HG03045 (cell line): ENCODE results near the gene TKFC.
"Not testable (repeated sequence)": the region's sequence is repeated elsewhere in the genome, so short reads cannot be mapped to it uniquely, and the experiment has no call there.

ENCODE experiments used
- ATAC-seq: cut with Tn5 transposase; IDR thresholded peaks from one replicate; pipeline ENCODE4 v1.9.1; 2021; ENCODE audit warnings: mild to moderate bottlenecking, moderate library complexity; ENCODE audit not compliant: unreplicated experiment

TKFC gene

DNA sequence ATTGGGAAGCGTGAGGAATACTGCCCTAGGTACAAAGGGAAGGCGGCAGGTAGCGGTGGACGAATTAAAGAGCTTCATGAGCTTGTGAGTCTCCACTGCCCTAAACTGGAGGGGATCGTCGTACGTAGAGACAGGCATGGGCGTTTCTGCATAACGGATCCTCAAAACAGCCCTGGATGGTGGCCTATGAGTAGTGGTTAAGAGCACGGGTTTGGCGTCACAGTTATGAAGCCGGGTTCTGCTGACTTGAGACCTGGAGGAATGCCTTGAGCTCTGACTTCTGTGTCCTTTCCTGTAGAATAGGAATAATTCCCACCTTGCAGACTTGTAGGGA, 29.5 kb downstream of the TKFC start:
- ATAC-seq = no peak

DNA sequence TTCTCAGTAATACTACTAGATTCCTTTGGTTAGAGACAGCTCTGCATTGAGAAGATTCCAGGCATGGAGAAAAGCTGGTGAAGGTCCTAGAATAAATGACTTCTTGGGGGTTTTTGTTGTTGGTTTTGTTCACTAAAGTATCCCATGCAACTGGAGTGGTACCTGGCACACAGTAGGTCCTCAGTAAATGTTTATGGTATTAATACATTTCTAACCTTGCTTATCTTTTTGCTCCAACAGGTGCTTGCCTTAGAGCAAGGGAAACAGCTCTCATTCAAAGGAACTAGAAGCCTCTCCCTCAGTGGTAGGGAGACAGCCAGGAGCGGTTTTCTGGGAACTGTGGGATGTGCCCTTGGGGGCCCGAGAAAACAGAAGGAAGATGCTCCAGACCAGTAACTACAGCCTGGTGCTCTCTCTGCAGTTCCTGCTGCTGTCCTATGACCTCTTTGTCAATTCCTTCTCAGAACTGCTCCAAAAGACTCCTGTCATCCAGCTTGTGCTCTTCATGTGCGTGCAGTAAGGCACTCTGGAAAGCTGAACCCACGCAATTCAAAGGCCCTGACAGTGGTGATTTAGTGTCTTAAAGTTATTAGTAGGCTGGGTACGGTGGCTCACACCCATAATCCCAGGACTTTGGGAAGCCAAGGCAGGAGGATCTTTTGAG, 31.1 kb downstream of the TKFC start:
- no peak for ATAC-seq

DNA sequence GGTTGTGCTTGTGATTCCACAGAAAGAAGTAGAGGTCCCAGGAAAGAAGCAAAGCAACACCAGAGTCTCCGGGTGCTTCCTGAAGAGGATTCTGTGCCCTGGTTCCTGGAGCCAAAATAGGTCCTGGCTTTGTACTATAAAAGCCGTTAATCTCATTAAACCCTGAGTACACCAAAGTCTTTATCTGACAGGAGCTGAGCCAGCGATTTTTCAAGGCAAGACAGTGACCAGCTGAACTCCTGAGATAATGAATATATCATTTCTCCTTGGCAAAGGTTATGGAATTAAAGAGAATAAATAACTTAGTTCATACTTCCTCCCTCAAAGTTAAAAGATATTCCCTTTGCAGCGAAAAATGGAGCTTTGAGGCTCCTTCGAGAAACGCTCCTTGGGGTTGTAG, 34.4 kb downstream of the TKFC start:
- ATAC-seq = no peak

DNA sequence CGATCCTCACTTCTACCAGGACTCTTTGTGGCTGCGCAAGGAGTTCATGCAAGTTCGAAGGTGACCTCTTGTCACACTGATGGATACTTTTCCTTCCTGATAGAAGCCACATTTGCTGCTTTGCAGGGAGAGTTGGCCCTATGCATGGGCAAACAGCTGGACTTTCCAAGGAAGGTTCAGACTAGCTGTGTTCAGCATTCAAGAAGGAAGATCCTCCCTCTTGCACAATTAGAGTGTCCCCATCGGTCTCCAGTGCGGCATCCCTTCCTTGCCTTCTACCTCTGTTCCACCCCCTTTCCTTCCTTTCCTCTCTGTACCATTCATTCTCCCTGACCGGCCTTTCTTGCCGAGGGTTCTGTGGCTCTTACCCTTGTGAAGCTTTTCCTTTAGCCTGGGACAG, 35.6 kb downstream of the TKFC start:
- ATAC-seq = no peak

DNA sequence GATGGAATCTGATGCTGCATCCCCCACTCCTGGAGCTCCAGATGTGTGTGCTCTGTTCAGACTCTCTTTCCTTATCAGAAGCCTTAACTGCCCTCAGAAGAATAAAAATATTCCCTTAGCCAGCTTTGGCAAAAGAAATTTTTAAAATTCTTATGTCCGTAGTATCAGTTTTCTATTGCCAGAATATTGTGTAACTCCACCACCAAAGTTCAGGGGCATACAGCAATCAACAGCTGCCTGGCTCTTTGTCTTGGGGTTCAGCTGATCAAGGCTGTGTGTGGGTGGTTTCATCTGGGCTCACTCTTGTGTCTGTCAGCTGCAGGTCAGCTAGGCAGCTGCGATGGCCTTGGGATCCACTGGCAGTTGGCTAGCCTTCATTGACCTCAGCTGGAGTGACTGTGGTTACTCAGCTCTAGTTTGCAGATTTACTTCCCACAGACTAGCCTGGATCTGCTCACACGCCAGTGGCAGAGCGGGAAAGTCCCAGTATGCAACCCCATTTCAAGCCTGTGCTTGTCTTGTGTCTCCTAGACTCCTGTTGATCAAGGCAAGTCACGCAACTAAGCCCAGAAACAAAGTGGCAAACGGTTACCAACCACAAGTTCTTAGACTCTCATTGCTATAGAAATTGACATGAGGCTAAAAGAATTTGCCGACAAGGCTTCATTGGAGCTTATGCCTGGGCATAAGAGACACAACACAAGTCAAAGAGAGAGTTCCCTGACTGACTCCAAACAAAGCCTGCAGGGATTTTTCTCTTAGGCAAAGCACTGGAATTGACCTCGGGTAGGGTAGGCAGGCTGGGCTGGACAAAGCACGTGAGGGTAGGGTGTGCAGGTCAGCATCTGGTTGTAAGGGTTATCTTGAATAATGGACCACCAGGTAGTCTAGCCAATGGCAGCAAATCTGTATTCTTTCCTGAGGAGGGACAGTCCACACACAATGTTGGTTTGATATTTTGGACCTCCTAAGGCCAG, 36.6 kb downstream of the TKFC start:
- peak; percentile 55 for ATAC-seq

DNA sequence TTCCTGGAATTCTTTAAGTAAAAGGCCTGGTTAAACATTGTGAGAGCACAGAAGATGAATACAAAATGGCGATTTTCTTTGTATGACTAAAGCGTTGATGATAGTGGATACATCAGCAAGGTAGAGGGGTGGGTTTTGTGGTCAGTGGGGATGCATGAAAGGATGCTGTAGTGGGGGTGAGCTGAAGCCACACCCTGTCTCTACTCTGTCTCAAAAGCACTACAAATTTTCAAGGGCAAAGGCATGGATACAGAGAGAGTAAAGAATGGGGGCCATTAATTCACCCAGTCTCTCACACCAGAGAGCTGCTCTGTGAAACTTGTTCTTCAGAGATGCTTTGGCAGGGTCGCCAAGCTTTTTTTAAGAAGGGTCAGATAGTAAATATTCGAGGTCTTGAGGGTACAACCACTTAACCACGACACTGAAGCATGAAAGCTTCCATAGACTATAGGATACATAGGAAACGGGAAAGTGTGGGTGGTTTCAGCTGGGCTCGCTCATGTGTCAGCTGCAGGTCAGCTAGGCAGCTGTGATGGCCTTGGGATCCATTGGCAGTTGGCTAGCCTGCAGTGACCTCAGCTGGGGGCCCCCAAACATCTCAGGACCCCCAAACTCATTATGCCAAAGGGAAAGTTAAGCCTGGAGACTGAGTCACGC, 37.4 kb downstream of the TKFC start:
- no peak for ATAC-seq

DNA sequence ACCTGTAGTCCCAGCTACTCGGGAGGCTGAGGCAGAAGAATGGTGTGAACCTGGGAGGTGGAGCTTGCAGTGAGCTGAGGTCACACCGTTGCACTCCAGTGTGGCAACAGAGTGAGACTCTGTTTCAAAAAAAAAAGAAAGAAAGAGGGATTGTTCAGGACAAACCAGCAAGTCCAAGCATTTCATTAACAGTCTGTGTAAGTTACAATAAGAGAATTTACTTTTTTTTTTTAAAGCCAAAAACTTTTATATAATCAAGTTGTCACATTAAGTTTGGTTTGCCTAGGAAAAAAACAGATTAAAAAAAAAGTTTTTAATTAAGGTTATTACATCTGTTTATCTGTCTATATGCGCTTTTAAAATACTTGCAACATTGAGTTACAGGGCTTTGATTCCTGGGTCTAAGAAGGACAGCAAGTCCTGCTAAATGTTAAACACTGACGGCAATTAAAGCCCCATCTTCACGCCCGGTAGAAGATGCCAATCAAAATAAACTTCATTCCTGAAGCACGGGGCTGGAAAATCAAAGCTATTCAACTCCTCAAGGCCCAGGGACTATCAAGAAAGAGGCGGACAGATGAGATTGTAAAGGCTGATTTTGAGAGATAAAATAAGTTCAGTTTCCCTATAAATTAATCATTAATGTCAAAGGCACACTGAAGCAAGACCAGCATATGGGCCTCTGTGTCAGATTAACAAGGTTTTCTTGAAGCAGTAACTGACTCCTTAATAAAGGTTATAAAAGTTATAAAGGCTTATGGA, 39.8 kb downstream of the TKFC start:
- ATAC-seq = no peak

DNA sequence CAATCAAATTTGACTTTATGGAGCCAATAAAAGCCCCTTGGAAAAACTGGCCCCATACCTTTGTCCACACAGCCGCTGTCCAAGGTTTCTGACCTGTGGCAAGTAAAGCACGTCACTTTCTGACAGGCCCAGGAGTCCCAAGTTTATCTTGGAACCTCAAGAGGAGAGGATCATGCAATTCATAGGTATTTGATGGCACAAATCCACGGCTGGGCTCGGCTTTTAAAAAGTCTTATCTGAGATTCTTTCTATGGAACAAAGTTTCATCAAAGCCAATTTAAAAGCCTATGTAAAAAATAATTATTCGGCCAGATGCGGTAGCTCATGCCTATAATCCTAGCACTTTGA, 42.7 kb downstream of the TKFC start:
- ATAC-seq = no peak

DNA sequence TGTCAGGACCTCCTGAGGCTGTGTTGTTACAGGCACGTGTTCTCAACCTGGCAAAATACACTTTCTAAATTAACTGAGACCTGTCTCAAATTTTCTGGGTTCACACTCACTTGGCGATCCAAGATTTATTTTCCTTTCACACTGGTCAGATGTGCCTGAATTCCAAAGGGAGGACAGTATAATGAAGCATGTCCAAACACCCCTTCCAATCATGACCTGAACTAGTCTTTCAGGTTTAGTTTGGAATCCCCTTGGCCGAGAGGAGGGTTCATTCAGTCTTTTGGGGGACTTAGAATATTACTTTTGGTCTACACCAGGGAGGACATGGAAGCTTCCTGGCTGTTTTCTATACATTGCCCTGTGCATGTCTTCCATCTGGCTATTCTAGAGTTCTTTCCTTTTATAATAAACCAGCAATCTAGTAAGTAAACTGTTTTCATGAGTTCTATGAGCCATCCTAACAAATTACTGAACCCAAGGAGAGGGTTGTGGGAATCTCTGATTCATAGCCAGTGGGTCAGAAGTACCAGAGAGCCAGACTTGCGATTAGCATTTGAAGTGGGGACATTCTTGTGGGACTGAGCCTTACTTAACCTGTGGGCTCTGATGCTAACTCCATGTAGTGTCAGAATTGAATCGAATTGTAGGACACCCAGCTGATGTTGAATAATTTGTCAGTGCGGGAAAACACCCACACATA, 44.6 kb downstream of the TKFC start:
- ATAC-seq = no peak

DNA sequence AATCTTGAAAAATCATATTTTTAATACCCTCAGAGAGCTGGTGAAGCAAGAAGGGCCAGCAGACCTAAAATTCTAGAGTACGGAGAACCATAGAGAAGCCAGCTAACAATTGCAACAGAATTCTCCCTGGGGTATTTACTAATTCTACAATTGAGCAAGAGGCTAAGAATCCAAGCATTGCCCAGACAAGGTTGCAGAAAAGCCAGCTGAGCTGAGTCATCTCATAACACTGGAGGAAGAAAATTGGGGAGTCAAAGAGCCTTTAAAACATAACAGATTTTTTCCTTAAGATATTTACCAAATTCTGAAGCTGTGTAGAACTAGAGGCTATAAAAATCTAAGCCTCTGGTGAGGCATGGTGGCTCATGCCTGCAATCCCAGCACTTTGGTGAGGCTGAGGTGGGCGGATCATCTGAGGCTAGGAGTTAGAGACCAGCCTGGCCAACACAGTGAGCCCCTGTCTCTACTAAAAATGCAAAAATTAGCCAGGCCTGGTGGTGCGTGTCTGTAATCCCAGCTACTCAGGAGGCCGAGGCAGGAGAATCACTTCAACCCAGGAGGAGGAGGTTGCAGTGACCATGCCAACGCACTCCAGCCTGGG, 45.8 kb downstream of the TKFC start:
- ATAC-seq = no peak

DNA sequence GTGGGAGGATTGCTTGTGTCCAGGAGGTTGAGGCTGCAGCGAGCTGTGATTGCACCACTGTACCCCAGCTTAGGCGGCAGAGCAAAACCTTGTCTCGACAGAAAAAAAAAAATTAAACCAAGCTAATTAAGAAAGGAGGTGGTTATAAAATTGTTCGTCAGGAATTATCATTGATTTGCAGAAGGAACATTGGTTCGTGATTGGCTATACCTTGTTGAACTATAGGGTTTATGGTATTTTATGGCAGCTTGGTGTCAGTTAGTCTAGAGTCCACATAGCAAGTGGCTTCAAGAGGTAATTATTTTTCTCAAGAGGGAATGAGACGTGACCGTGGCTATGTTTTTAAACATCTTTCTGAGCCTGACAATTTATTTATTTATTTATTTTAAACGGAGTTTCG, 47.9 kb downstream of the TKFC start:
- no peak for ATAC-seq

DNA sequence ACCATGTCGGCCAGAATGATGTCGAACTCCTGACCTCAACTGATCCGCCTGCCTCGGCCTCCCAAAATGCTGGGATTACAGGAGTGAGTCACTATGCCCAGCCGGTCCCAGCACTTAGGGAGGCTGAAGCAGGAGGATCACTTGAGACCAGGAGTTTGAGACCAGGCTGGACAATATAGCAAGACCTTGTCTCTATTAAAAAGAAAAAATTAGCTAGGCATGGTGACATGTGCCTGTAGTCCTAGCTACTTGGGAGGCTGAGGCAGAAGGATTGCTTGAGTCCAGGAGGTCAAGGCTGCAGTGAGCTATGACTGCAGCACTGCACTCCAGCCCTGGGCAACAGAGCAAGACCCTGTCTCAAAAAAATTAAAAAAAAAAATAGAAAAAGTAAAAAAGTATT, 50.8 kb downstream of the TKFC start:
- not testable (repeated sequence) for ATAC-seq

DNA sequence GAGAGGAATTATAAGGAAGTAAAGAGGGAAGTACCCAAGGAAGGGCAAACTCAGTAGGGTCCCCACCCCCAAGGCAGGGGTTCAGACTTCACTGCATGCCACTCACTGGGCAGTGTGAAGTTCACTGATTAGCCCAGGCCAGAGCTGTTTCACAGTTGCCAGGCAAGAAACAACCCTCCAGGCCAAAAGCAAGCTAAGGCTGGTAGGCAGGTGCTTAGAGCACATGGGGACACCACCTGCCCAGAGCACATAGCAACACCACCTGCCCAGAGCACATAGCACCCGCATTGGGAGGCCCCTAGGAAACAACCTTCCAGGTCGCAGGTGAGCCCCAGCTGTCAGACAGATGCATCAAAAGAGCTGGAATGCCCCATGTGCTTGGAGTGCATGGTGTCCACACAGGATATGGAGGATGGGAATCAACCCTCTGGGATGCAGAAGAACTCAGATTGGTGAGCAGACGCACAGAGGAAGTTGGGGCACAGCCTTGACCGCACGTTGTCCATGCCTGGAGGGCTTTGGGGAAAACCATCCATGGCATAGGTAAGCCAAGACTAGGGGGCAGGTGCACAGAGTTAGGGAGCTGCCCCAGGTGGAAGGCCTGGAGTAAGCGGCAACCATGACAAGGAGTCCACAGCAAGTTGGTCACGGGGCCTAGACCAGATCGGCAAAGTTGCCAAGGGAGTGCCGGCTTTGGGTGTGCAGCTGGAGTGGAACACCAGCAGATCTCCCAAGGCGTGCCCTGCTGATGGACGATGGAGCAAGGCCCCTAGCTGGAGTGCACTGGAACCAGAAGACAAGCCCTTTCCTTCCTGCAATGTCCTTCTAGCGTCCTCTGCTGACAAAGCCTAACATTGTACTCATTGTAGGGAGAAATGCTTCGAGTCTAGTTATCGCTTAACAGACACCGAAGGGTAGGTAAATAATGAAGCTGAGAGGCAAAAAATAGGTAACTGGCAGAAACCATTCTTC, 51.5 kb downstream of the TKFC start:
- ATAC-seq = no peak

DNA sequence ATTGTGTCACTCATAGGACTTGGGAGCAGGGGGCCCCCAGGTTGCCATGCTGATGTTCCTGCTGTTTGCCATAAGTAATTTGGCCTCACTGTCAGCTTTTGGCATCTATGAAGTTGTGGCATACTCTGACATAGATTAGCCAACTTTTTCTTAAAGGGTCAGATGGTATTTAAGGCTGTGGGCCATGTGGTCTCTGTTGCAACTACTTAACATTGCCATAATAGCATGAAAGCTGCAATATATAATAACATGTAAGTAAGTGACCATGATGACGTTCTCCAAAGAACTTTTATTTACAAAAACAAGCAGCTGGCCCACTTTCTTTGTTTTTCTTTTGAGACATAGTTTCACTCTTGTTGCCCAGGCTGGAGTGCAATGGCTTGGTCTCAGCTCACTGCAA, 57.1 kb downstream of the TKFC start:
- no peak for ATAC-seq

DNA sequence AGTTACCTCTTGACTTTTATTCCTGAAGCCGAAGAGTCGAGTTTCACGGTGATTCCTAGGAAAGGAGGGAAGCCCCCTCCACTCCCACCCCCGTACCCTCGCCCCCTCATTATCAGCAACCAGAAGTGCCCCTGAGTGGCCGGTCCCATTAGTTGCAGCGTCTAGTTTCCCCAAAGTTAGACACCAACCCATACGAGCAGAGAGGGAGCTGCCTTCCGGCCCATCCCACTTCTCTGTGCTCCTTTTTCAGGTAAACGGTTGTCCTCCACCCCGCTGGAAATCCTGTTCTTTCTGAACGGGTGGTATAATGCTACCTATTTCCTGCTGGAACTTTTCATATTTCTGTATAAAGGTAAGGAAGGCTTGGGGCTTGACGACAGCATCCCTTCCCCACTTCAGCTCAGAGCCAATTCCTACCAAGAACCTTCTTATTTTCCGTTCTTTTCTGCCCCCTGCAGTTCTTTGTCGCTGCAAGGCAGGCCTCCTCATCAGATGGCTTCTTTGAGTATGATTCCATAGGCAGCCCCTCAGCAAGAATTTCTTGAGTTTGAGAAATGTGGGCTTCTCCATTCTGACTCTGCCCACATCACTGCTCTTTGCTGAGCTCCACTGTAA, 60.1 kb downstream of the TKFC start:
- no peak for ATAC-seq
